ENCODE measurements around the gene CLDN9.
A peak's percentile ranks its signal among the peaks of the same experiment; 100 is the strongest.

CLDN9 gene

GRCh38 chr16:3022208-3022683 is 9.5 kb downstream of the CLDN9 start:
- Histone ChIP-seq H3K27ac (ENCODE audit: low read depth, low read length) (peak overlapping the region; percentile 100), H3K4me1 (ENCODE audit: insufficient read depth, low read length) (peaks cover 14% of the 10 kb centered on the region), H3K4me3 (ENCODE audit: low read length) (peak overlapping the region; percentile 78), H3K9me3 (ENCODE audit: insufficient read depth, low read depth, low read length) (no peaks in the 10 kb centered on the region), H3K9ac (ENCODE audit: low read depth, low read length) (peak overlapping the region; percentile 92), H3K27me3 (ENCODE audit: insufficient read depth, low read length) (no peaks in the 10 kb centered on the region), H3K36me3 (ENCODE audit: insufficient read depth, low read length) (peaks cover 17% of the 10 kb centered on the region)
- WGBS = 3% methylated on average over 7 of the region's 8 CpGs

GRCh38 chr16:3022684-3023414 is 10.1 kb downstream of the CLDN9 start:
- Histone ChIP-seq H3K27me3 (ENCODE audit: insufficient read depth, low read length) (no peaks in the 10 kb centered on the region), H3K4me1 (ENCODE audit: insufficient read depth, low read length) (peaks cover 18% of the 10 kb centered on the region), H3K9ac (ENCODE audit: low read depth, low read length) (peak overlapping the region; percentile 92), H3K27ac (ENCODE audit: low read depth, low read length) (peak overlapping the region; percentile 100), H3K9me3 (ENCODE audit: insufficient read depth, low read depth, low read length) (no peaks in the 10 kb centered on the region), H3K36me3 (ENCODE audit: insufficient read depth, low read length) (peaks cover 17% of the 10 kb centered on the region), H3K4me3 (ENCODE audit: low read length) (peak overlapping the region; percentile 78)
- WGBS = 28% methylated on average over 8 of the region's 8 CpGs

- Histone ChIP-seq H3K27me3 (ENCODE audit: insufficient read depth, low read length) (no peaks in the 10 kb centered on the region), H3K9me3 (ENCODE audit: insufficient read depth, low read depth, low read length) (no peaks in the 10 kb centered on the region), H3K9ac (ENCODE audit: low read depth, low read length) (peak overlapping the region; percentile 92), H3K36me3 (ENCODE audit: insufficient read depth, low read length) (peaks cover 17% of the 10 kb centered on the region), H3K27ac (ENCODE audit: low read depth, low read length) (peak overlapping the region; percentile 100), H3K4me1 (ENCODE audit: insufficient read depth, low read length) (peaks cover 18% of the 10 kb centered on the region), H3K4me3 (ENCODE audit: low read length) (peak overlapping the region; percentile 78)
- 6% methylated on average over 6 of the region's 6 CpGs for WGBS
Measured at GRCh38 chr16:3023415-3023668, 10.6 kb downstream of the CLDN9 start.

GRCh38 chr16:3023669-3024478 is 11.2 kb downstream of the CLDN9 start, which contains the start of the genes HCFC1R1 and THOC6:
TSS of gene HCFC1R1 (minus strand) at chr16:3023942. CDS start at chr16:3023941, 1 bp downstream.
TSS of gene THOC6 (plus strand) at chr16:3024035. CDS start at chr16:3024327, 292 bp downstream.
- H3K36me3 ChIP-seq (ENCODE audit: insufficient read depth, low read length) = peaks cover 17% of the 10 kb centered on the region
- peaks cover 21% of the 10 kb centered on the region for H3K4me1 ChIP-seq (ENCODE audit: insufficient read depth, low read length)
- H3K27me3 ChIP-seq (ENCODE audit: insufficient read depth, low read length) = peaks cover 4% of the 10 kb centered on the region
- H3K9ac ChIP-seq (ENCODE audit: low read depth, low read length) = peak within 1 kb of the TSS; percentile 92
- under 1% methylated on average over 69 of the region's 69 CpGs for WGBS
- no peaks in the 10 kb centered on the region for H3K9me3 ChIP-seq (ENCODE audit: insufficient read depth, low read depth, low read length)
- peak within 1 kb of the TSS; percentile 100 for H3K27ac ChIP-seq (ENCODE audit: low read depth, low read length)
- peak within 1 kb of the TSS; percentile 78 for H3K4me3 ChIP-seq (ENCODE audit: low read length)

- H3K36me3 ChIP-seq (ENCODE audit: insufficient read depth, low read length) = peaks cover 17% of the 10 kb centered on the region
- no peak overlapping the region for H3K9ac ChIP-seq (ENCODE audit: low read depth, low read length)
- H3K4me1 ChIP-seq (ENCODE audit: insufficient read depth, low read length) = peaks cover 21% of the 10 kb centered on the region
- H3K4me3 ChIP-seq (ENCODE audit: low read length) = no peak overlapping the region
- no peak overlapping the region for H3K27ac ChIP-seq (ENCODE audit: low read depth, low read length)
- peaks cover 19% of the 10 kb centered on the region for H3K27me3 ChIP-seq (ENCODE audit: insufficient read depth, low read length)
- 97% methylated on average over 18 of the region's 18 CpGs for WGBS
- no peaks in the 10 kb centered on the region for H3K9me3 ChIP-seq (ENCODE audit: insufficient read depth, low read depth, low read length)
Measured at GRCh38 chr16:3025032-3026002, 12.6 kb downstream of the CLDN9 start.

GRCh38 chr16:3026003-3026378 is 13.3 kb downstream of the CLDN9 start:
- no peak overlapping the region for H3K27ac ChIP-seq (ENCODE audit: low read depth, low read length)
- no peak overlapping the region for H3K4me3 ChIP-seq (ENCODE audit: low read length)
- H3K9ac ChIP-seq (ENCODE audit: low read depth, low read length) = no peak overlapping the region
- peaks cover 20% of the 10 kb centered on the region for H3K27me3 ChIP-seq (ENCODE audit: insufficient read depth, low read length)
- peaks cover 17% of the 10 kb centered on the region for H3K36me3 ChIP-seq (ENCODE audit: insufficient read depth, low read length)
- H3K4me1 ChIP-seq (ENCODE audit: insufficient read depth, low read length) = peaks cover 21% of the 10 kb centered on the region
- no peaks in the 10 kb centered on the region for H3K9me3 ChIP-seq (ENCODE audit: insufficient read depth, low read depth, low read length)
- 95% methylated on average over 8 of the region's 8 CpGs for WGBS

GRCh38 chr16:3026609-3027488 is 14.1 kb downstream of the CLDN9 start:
- WGBS = 93% methylated on average over 24 of the region's 24 CpGs
- Histone ChIP-seq H3K9me3 (ENCODE audit: insufficient read depth, low read depth, low read length) (no peaks in the 10 kb centered on the region), H3K9ac (ENCODE audit: low read depth, low read length) (no peak overlapping the region), H3K36me3 (ENCODE audit: insufficient read depth, low read length) (peaks cover 17% of the 10 kb centered on the region), H3K27ac (ENCODE audit: low read depth, low read length) (no peak overlapping the region), H3K4me1 (ENCODE audit: insufficient read depth, low read length) (peaks cover 21% of the 10 kb centered on the region), H3K27me3 (ENCODE audit: insufficient read depth, low read length) (peaks cover 20% of the 10 kb centered on the region), H3K4me3 (ENCODE audit: low read length) (no peak overlapping the region)

GRCh38 chr16:3027489-3027795 is 14.7 kb downstream of the CLDN9 start:
- Histone ChIP-seq H3K36me3 (ENCODE audit: insufficient read depth, low read length) (peaks cover 17% of the 10 kb centered on the region), H3K4me1 (ENCODE audit: insufficient read depth, low read length) (peaks cover 17% of the 10 kb centered on the region), H3K27me3 (ENCODE audit: insufficient read depth, low read length) (peaks cover 20% of the 10 kb centered on the region), H3K9me3 (ENCODE audit: insufficient read depth, low read depth, low read length) (no peaks in the 10 kb centered on the region), H3K4me3 (ENCODE audit: low read length) (no peak overlapping the region), H3K27ac (ENCODE audit: low read depth, low read length) (no peak overlapping the region), H3K9ac (ENCODE audit: low read depth, low read length) (no peak overlapping the region)
- WGBS = 87% methylated on average over 7 of the region's 8 CpGs

GRCh38 chr16:3027983-3028715 is 15.4 kb downstream of the CLDN9 start:
- Histone ChIP-seq H3K9me3 (ENCODE audit: insufficient read depth, low read depth, low read length) (no peaks in the 10 kb centered on the region), H3K36me3 (ENCODE audit: insufficient read depth, low read length) (peaks cover 17% of the 10 kb centered on the region), H3K9ac (ENCODE audit: low read depth, low read length) (no peak overlapping the region), H3K4me3 (ENCODE audit: low read length) (peak overlapping the region; percentile 37), H3K27ac (ENCODE audit: low read depth, low read length) (peak overlapping the region; percentile 74; the same call in 1 of the 2 replicates), H3K27me3 (ENCODE audit: insufficient read depth, low read length) (peaks cover 20% of the 10 kb centered on the region), H3K4me1 (ENCODE audit: insufficient read depth, low read length) (peaks cover 11% of the 10 kb centered on the region)
- WGBS = 6% methylated on average over 58 of the region's 58 CpGs

All from HUES64 (cell line).